ENCODE measurements around the gene ACAP1. TPM values are rescaled to one million over a fixed set of nuclear protein-coding genes. Genes with fewer than 3 reads are reported as not detected.

ACAP1 gene
- total RNA-seq, 6 experiments from 2014 or later: 1.6 to 6.8 (median 2.7) TPM

DNA sequence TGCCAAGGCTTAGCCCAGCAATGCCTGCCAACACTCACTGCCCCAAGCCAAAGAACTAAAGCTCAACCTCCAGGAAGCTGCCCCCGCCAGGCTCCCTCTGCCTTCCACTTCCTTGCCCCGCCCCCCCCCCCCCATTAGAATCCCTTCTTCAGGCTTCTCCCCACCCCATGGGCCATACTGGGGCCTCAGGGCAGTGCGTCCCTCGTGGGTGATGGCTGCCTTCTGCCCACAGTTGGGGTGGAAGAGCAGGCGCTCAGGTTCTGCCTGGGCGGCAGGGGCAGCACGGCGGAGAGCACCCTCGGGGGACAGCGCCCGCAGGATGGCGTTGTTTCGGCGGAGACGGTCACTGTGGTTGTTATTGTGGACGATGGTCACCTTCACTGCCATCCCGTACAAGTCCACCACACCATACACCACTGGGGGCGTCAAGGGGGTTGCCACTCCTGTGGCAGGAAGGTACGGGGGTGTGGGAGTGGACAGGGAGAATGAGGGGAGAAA lies 11.2 kb upstream of the ACAP1 start:
- no peaks in the 10 kb centered on the region for H3K9me3 ChIP-seq
- no peak for TF ChIP-seq POLR2A (IDR thresholded peaks at IDR 0.05)
- TF ChIP-seq, protein P1, sequence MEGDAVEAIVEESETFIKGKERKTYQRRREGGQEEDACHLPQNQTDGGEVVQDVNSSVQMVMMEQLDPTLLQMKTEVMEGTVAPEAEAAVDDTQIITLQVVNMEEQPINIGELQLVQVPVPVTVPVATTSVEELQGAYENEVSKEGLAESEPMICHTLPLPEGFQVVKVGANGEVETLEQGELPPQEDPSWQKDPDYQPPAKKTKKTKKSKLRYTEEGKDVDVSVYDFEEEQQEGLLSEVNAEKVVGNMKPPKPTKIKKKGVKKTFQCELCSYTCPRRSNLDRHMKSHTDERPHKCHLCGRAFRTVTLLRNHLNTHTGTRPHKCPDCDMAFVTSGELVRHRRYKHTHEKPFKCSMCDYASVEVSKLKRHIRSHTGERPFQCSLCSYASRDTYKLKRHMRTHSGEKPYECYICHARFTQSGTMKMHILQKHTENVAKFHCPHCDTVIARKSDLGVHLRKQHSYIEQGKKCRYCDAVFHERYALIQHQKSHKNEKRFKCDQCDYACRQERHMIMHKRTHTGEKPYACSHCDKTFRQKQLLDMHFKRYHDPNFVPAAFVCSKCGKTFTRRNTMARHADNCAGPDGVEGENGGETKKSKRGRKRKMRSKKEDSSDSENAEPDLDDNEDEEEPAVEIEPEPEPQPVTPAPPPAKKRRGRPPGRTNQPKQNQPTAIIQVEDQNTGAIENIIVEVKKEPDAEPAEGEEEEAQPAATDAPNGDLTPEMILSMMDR (IDR thresholded peaks at IDR 0.05): no peak
- 94% methylated on average over 12 of the region's 19 CpGs for WGBS (ENCODE audit: insufficient coverage, low coverage, low lambda C conversion rate, missing lambda C conversion rate)
- DNase-seq: no peak
- peaks cover 0 to 42% (median 13%) of the 10 kb centered on the region in 4 donors for H3K36me3 ChIP-seq
- H3K27me3 ChIP-seq: no peaks in the 10 kb centered on the region
- H3K27ac ChIP-seq: no peak overlapping the region
- H3K4me3 ChIP-seq: no peak overlapping the region
- intact Hi-C loops (cut with DNase I): no loop called here
- ATAC-seq: no peak
- peaks cover 0 to 7% (median 3%) of the 10 kb centered on the region in 4 donors for H3K4me1 ChIP-seq

DNA sequence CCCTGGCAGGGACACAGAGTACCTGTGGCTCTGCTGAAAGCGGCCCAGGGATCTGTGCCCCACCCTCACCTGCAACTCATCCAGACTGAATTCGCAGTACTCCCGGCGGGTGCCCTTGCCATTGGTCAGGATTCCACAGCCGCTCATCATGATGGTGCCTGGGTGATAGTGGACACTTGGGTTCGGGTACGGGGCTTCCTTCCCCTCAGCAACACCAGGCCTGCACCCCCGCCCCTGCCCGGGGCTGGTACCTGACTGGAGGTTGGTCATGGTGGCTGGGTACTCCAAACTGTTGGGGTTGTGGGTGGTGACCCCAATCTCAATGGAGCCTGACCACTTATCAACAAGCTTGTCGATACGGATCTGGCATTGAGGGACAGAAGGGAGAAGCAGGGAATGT lies 10.1 kb upstream of the ACAP1 start:
- no peaks in the 10 kb centered on the region for H3K9me3 ChIP-seq
- H3K4me1 ChIP-seq: peaks cover 0 to 14% (median 3%) of the 10 kb centered on the region in 4 donors
- TF ChIP-seq, protein P1 (IDR thresholded peaks at IDR 0.05): no peak
- TF ChIP-seq POLR2A (IDR thresholded peaks at IDR 0.05): no peak
- DNase-seq (no peak), ATAC-seq (no peak)
- no peak overlapping the region for H3K4me3 ChIP-seq
- H3K27me3 ChIP-seq: no peaks in the 10 kb centered on the region
- H3K36me3 ChIP-seq: peaks cover 0 to 33% (median 9%) of the 10 kb centered on the region in 4 donors
- H3K27ac ChIP-seq: no peak overlapping the region
- intact Hi-C loops (cut with DNase I): no loop called here
- 66% methylated on average over 3 of the region's 11 CpGs for WGBS (ENCODE audit: insufficient coverage, low coverage, low lambda C conversion rate, missing lambda C conversion rate)

DNA sequence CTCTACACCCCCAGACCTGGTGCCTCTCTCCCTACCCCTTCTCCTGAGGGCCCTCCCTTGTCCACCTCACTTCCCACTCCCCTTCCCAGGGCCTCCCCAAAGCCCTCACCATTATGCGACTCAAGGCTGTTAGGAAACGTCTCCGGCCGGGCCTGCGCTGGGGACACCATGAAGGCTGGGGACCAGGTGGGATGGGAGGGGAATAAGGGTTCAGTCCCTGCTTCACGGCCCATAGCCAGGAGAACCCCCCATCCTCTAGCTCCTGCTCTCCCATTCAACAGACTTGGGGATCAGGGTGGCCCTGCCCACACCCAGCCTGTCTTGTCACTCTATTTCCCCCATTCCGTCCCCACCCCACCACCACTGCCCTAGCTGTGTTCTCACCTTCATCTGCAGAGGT lies 9.3 kb upstream of the ACAP1 start:
- H3K36me3 ChIP-seq: peaks cover 0 to 26% (median 9%) of the 10 kb centered on the region in 4 donors
- TF ChIP-seq POLR2A (IDR thresholded peaks at IDR 0.05): no peak
- TF ChIP-seq, protein P1 (IDR thresholded peaks at IDR 0.05): no peak
- DNase-seq: no peak

DNA sequence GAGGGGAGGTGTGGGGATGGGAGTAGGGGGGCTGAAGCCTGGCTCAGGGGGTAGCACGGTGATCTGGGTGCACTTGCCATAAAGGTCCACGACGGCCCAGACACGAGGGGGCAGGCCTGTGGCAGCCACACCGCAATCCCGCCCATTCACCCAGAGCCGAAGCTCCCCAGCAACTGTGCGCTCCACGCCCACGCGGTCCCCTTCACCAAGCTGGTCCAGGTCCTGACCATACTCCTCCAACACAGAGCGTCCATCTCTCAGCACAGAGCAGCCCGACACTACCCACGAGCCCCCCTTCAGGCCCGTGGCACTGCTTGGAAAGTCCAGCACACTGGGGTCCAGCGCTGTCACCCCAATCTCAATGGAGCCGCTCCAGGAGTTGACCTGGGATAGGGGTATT lies 8.8 kb upstream of the ACAP1 start:
- peaks cover 0 to 21% (median 7%) of the 10 kb centered on the region in 4 donors for H3K36me3 ChIP-seq
- no peaks in the 10 kb centered on the region for H3K27me3 ChIP-seq
- TF ChIP-seq POLR2A (IDR thresholded peaks at IDR 0.05): no peak
- TF ChIP-seq, protein P1 (IDR thresholded peaks at IDR 0.05): no peak
- WGBS (ENCODE audit: insufficient coverage, low coverage, low lambda C conversion rate, missing lambda C conversion rate): no CpG with 5 or more reads among the region's 17 CpGs
- intact Hi-C loops (cut with DNase I): no loop called here
- ATAC-seq (no peak), DNase-seq (no peak)
- H3K27ac ChIP-seq: no peak overlapping the region
- H3K9me3 ChIP-seq: no peaks in the 10 kb centered on the region
- H3K4me1 ChIP-seq: peaks cover 0 to 14% (median 3%) of the 10 kb centered on the region in 4 donors
- no peak overlapping the region for H3K4me3 ChIP-seq

More for the DNA sequence above, 9.3 kb upstream of the ACAP1 start:
- ATAC-seq: no peak
- H3K9me3 ChIP-seq: no peaks in the 10 kb centered on the region
- WGBS (ENCODE audit: insufficient coverage, low coverage, low lambda C conversion rate, missing lambda C conversion rate): 93% methylated on average over 6 of the region's 7 CpGs
- H3K27me3 ChIP-seq: no peaks in the 10 kb centered on the region
- H3K4me1 ChIP-seq: peaks cover 0 to 14% (median 3%) of the 10 kb centered on the region in 4 donors
- no peak overlapping the region for H3K27ac ChIP-seq
- intact Hi-C loops (cut with DNase I): no loop called here
- H3K4me3 ChIP-seq: no peak overlapping the region
